Activated CD8-positive, alpha-beta memory T cell treated with anti-CD3 and anti-CD28 coated beads for 24 hours (primary cell): ENCODE results near the gene LCN9.
"Not testable (repeated sequence)": the region's sequence is repeated elsewhere in the genome, so short reads cannot be mapped to it uniquely, and the experiment has no call there.

ENCODE experiments used
- DNase-seq: peaks from one replicate; pipeline ENCODE4 v3.0.0-alpha.2; 2020

The LCN9 gene

GRCh38 chr9:135648494-135649410 lies 14.4 kb upstream of the LCN9 start:
- DNase-seq = no peak

- no peak for DNase-seq
These were observed 13.6 kb upstream of the LCN9 start for GRCh38 chr9:135649508-135649907.

- DNase-seq = no peak
These were observed 12.7 kb upstream of the LCN9 start for GRCh38 chr9:135650408-135650807.

GRCh38 chr9:135655317-135655716 lies 7.8 kb upstream of the LCN9 start:
- no peak for DNase-seq

GRCh38 chr9:135657416-135657815 lies 5.7 kb upstream of the LCN9 start:
- DNase-seq = no peak

- DNase-seq = no peak
These were observed 3.9 kb upstream of the LCN9 start for GRCh38 chr9:135659252-135659651.

- DNase-seq = no peak
These were observed 2.7 kb upstream of the LCN9 start for GRCh38 chr9:135660407-135660806.

GRCh38 chr9:135661816-135662560 lies 1.1 kb upstream of the LCN9 start:
- DNase-seq = no peak

- no peak for DNase-seq
These were observed 302 bp downstream of the LCN9 start for GRCh38 chr9:135663451-135663770.

- no peak for DNase-seq
These were observed 748 bp downstream of the LCN9 start for GRCh38 chr9:135663857-135664256.

- DNase-seq = no peak
These were observed 1.2 kb downstream of the LCN9 start for GRCh38 chr9:135664266-135664665.

- DNase-seq = no peak
These were observed 2.0 kb downstream of the LCN9 start for GRCh38 chr9:135664801-135665794.

GRCh38 chr9:135665795-135666189 lies 2.7 kb downstream of the LCN9 start:
- no peak for DNase-seq

GRCh38 chr9:135666534-135667462 lies 3.7 kb downstream of the LCN9 start:
- no peak for DNase-seq

- DNase-seq = no peak
These were observed 4.4 kb downstream of the LCN9 start for GRCh38 chr9:135667463-135668001.

- not testable (repeated sequence) for DNase-seq
These were observed 5.9 kb downstream of the LCN9 start for GRCh38 chr9:135669018-135669417.

GRCh38 chr9:135669616-135670285 lies 6.6 kb downstream of the LCN9 start:
- DNase-seq = no peak

- no peak for DNase-seq
These were observed 7.8 kb downstream of the LCN9 start for GRCh38 chr9:135670721-135671590.

GRCh38 chr9:135671591-135672041 lies 8.5 kb downstream of the LCN9 start:
- DNase-seq = no peak

GRCh38 chr9:135672786-135673185 lies 9.7 kb downstream of the LCN9 start:
- DNase-seq = not testable (repeated sequence)
